ENCODE measurements around the gene PTMS.
"Not testable (repeated sequence)": the region's sequence is repeated elsewhere in the genome, so short reads cannot be mapped to it uniquely, and the experiment has no call there.

PTMS gene, protein sequence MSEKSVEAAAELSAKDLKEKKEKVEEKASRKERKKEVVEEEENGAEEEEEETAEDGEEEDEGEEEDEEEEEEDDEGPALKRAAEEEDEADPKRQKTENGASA

DNA sequence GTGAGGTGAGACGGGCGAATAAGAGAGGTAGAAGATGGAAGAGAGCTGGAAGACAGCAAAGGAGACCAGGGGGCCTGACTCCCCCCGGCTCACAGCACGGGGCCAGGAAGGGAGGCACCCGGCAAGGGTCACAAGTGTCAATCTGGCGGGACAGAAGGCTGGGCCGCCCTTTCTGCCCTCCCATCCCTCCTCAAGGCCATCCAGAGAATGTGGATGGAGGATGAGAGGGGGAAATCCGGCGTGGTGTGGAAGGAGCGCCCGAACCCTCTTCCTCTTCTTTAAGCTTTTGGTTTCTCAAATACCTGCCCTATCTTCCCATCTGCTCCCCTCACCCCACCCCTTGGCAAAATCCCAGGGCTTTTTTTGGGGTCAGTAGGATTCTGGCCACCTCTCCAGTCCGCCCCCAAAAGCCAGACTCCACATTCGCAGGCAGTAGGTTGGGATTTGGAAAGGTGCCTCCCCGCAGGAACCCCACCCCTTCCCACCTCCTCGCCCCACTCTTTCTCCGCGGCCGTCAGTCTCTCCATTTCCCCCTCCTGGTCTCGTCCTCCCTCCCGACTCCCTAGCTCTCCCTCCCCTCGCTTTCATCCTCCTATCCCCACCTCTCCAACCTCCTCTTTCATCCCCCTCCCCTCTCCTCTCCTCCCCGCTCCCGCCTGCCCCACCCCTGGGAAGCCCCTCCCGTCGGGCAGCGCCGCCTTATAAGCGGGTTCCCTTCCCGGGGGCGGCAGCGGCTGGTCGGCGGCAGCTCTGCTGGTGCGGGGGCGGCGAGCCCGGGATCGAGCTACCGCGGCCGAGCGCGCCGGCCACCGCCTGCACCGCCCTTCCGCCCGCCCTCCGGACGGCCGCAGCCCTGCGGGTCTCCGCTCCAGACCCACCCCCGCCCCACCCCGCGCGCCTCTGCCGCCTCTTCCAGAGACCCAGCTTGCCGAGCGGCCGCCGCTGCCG, at the start of gene PTMS:
Gene PTMS, plus strand, starts transcription at position 730 of the 948 bp plus-strand sequence. CDS start 343 bp downstream, outside the sequence.
- FAIRE-seq: no peak

DNA sequence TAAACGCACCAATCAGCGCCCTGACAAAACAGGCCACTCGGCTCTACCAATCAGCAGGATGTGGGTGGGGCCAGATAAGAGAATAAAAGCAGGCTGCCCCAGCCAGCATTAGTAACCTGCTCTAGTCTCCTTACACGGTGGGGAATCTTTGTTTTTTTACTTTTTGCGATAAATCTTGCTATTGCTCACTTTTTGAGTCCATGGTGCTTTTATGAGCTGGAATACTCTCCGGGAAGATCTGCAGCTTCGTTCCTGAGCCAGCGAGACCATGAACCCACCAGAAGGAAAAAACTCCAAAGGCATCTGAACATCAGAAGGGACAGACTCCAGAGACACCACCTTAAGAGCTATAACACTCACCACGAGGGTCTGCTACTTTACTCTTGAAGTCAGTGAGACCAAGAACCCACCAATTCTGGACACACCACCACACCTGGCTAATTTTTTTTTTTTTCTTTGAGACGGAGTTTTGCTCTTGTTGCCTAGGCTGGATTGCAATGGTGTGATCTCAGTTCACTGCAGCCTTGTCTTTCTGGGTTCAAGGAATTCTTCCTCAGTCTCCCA, 49.2 kb upstream of the PTMS start:
- FAIRE-seq: no peak

DNA sequence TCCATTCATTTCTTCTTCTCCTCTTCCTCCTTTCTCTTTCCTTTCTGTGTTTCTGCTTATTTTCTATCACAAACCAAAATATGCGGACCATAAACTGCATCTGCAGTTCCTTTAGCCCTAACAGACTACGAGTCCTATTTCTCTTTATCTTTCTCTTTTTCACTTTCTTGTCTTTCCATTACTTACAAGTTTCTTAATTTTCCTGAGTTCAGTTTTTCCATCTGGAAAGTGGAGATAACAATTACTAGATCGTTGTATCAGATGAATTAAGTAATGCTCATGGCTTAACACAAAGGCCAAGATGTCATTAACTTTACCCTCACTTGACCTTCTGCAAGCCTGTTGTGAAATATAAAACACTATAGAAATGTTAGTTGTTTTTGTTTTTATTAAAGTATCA, 43.3 kb upstream of the PTMS start:
- FAIRE-seq: no peak

DNA sequence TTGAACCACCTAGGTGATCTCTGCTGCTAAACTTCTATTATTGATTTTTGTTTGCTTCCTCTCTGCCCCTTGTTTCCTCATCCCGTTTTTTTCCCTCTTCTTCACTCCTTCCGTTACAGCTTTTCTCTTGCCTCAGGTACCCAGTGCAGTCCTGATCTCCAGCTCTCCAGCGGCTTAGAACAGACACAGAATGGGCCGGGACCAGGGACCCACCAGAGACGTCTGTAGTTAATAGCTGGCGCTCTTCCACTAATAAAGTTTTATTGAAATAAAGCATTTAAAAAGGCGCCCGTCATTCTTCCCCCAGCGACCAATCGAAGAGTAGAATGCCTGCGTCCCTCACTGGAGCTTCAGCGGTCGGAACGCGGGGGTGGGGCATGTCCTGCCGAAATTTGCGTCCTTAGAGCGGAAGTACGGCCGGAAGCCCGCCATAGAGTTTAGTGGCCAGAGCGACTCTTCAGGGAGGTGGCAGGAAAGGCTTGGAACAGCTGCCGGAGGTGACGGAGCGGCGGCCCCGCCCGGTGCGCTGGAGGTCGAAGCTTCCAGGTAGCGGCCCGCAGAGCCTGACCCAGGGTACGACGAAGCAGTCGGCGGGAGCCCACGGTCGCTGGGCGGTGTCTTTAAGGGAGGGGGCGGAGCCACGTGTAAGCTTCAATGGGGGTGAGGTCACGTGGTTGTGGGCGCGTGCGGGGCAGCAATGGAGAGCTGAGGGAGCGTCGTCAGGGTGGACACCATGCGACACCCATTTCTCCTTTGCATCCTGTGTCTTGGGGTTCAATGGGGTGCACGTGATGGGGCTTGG, 42.4 kb upstream of the PTMS start, which contains the start of gene COPS7A:
Gene COPS7A, plus strand, starts transcription at position 440 of the 802 bp plus-strand sequence. CDS start 611 bp downstream, outside the sequence.
- peak; percentile 97 for FAIRE-seq

DNA sequence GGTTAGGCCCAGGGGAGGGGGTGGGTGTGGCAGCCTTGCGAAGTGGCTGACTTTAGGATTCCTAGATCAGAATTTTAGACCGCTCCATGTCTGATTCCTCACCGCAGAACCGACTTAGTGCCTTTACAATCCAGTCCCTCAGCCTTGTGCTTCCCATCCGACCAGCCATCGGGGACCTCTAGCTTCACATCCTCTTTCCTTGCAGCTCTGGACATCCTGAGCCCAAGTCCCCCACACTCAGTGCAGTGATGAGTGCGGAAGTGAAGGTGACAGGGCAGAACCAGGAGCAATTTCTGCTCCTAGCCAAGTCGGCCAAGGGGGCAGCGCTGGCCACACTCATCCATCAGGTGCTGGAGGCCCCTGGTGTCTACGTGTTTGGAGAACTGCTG, 41.8 kb upstream of the PTMS start:
- FAIRE-seq: no peak

DNA sequence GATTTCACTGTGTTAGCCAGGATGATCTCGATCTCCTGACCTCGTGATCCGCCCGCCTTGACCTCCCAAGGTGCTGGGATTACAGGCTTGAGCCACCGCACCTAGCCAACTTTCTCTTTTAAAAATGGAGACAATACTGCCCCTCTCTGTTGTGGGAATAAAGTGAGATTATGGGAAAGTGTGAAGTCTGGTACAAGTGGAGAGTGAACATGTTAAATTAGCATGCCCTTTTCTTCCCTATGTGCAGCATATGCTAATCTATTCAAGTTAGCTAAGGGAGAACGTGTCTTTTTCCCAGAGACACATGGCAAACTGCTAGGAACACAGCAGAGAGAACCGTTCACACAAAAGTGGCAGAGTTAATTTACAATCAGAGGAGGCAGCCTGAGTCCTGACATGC, 40.8 kb upstream of the PTMS start:
- no peak for FAIRE-seq

DNA sequence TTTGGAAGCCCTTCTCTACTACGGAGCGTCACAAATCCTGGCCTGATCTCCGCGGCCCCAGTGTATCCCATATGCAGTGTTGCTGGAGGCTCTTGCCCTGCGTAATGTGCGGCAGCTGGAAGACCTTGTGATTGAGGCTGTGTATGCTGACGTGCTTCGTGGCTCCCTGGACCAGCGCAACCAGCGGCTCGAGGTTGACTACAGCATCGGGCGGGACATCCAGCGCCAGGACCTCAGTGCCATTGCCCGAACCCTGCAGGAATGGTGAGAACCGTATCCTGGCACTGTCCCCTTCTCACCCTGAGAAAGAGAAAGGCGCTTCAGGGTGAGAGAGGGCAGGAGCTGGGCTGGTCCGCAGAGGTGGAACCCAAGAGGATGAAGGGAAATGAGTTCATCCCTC, 37.0 kb upstream of the PTMS start:
- no peak for FAIRE-seq

DNA sequence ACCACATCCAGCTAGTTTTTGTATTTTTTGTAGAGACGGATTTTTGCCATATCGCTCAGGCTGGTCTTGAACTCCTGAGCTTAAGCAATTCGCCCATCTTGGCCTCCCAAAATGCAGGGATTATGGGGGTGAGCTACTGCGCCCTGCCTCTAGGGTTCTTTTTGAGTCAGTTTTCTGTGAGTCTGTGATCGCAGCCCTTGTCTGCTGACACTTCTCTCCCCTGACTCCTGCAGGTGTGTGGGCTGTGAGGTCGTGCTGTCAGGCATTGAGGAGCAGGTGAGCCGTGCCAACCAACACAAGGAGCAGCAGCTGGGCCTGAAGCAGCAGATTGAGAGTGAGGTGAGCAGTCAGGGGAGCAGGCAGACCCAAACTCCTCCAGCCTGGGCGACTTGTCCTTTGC, 36.0 kb upstream of the PTMS start:
- no peak for FAIRE-seq

DNA sequence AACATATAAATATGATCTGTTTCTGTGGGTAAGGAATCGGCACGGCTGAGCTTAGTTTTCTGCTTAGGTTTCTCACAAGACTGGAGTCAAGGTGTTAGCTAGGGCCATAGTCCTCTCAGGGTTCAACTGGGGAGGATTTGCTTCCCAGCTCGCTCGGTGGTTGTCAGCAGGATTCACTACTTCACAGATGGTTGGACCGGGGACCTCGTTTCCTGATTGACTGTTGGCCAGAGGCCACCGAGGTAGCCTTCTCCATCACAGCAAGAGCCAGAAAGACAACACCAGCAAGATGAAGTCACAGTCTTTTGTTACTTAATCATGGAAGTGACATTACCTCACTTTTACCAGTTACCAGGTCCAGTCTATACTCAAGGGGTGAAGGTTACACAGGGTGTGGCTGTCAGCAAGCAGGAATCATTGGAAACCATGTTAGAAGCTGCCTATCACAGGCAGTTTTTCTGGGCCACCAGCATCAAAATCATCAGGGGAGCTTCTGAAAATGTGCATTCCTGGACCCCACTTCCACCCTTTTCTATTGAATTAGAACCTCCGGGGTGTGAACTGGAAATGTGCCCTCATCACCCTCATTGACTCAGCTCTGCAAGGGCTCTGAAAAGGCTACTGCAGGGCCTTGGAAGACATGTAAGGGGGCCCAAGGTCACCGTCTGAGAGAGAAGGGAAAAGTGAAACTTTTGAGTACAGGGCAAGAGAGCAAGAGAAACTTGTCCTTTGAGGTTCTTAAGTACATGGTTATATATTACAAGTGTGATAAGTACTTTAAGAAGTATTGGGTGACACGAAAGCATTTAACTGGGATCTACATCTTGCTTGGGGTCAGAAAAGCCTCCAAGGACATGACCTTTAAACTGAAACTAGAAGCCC, 31.4 kb upstream of the PTMS start:
- no peak for FAIRE-seq

DNA sequence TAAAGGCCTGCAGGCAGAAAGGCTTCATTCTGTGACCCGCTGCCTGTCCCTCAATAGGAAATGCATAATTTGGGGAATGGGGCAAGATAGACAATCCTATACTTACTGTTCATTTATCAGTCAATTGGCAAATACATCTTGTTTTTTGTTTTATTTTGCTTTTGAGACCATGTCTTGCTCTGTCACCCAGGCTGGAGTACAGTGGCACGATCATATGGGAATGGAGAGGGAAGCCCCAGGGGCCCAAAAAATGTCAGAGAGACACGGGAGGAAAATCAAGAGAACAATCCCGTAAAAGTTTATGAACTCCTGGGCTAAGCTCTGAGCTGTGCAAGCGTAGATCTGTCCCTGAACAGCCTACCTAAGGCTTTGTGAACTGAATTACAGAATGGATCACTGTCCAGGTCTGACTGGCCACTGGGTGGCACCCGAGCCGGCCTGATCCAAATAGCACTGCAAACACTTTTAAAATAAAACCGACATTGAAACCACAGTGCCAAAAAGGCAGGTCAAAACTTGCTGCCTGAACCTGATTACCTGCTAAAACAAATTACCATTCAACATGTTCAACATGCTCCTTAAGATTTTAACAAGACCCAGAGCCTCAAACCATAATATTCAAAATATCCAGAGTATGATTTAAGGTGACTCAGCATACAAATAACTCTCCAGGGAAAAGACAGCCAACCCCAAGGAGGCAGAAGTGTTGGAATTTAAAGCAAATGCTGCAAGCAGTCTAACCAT, 30.5 kb upstream of the PTMS start:
- peak; percentile 50 for FAIRE-seq

DNA sequence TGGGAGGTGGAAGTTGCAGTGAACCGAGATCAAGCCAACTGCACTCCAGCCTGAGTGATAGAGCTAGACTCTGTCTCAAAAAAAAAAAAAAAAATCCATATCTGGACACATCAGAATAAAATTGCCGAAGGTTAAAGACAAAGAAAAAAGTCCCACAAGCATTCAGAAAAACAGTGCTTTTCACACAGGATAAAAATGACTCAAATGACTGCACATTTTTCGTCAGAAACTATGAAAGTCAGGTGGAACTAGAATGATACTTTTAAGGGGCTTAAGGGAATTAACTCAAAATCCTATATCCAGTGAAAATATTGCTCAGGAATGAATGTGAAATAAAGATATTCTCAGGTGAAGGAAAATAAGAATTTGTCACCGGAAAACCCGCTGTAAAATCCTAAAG, 29.4 kb upstream of the PTMS start:
- FAIRE-seq: no peak

DNA sequence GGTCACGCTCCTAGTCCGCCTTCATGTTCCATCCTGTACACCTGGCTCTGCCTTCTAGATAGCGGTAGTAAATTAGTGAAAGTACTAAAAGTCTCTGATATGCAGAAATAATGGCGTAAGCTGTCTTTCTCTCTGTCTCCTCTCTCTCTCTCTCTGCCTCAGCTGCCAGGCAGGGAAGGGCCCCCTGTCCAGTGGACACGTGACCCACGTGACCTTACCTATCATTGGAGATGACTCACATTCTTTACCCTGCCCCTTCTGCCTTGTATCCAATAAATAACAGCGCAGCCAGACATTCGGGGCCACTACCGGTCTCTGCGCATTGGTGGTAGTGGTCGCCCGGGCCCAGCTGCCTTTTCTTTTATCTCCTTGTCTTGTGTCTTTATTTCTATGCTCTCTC, 24.1 kb upstream of the PTMS start:
- FAIRE-seq: not testable (repeated sequence)

DNA sequence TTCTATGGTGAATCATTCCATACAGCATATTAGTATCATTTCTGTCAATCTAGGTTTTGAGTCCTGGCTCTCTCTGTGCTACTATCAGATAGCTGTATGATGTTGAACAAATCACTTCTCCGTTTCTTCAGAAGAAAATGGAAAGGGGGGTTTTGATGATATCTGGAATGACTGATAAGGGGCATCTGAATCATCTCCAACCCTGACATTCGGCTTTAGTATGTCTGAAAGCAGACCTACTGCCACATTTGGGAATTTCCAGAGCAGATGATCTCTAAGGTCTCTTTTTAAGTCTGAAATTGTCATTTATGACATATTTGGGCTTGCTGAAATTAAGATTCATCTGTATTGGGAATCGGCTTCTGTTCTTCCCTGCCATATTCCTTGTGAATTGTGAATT, 23.3 kb upstream of the PTMS start:
- FAIRE-seq: no peak

DNA sequence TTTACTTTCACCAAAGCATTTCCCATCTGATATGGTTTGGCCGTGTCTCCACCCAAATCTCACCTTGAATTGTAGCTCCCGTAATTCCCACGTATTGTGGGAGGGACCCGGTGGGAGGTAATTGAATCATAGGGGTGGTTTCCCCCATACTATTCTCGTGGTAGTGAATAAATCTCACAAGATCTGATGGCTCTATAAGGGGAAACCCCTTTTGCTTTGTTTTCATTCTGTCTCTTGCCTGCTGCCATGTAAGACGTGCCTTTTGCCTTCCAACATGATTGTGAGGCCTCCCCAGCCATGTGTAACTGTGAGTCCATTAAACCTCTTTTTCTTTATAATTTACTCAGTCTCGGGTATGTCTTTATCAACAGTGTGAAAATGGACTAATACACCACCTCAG, 22.9 kb upstream of the PTMS start:
- not testable (repeated sequence) for FAIRE-seq

DNA sequence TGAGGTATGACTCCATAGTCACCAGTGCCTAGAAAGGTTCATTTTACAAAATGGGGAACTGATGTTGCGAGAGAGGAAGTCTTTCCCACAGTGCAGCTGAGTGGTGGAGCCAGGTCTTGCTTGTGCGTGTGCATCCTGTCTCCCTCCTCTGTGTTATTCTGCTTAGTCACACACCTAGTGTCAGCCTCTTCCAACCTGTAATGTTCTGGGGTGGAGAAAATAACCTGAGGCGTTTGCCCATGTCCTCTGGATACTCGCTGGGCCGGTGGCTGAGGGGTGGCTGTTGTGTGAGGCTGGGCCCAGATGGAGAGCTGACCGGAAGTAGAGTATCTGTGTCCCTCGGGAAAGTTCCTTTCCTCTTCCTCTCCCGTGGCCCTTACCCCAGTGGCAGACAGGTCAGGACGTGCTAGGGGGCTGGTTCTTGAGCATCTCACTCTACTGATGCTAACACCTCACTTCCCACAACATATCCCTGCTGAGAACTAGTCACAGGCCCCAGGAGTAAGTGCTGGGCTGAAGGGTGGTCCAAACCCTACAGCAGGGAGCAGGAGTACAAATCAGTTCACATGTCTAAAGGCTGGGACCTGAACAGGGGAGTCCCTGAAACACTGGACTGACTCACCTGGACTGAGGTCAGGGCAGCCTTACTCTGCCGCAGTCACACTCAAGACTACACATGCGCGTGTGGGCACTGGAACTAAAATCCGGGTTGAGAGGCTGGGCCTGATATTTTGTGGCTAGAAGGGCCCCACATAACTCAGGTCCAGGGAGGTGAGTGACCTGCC, 20.2 kb upstream of the PTMS start:
- no peak for FAIRE-seq

DNA sequence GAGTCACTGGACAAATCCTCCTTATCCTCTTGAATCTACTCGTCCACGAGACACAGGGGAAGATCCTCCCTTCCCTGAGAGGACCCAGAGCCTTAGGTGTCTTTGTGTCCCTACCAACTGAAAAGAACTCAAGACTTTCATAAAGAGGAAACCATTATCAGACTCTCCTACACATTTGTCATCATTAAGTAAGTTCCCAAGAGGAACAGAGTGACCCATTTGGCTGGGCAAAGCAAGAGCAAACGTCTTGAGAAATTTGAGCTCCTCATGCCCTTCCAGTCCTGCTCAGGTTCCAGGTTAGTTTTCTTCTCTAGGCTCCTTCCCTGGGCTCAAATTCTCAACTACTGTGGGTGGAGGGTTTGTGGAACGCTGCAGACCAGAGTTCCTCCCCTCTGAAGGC, 18.9 kb upstream of the PTMS start:
- FAIRE-seq: no peak

DNA sequence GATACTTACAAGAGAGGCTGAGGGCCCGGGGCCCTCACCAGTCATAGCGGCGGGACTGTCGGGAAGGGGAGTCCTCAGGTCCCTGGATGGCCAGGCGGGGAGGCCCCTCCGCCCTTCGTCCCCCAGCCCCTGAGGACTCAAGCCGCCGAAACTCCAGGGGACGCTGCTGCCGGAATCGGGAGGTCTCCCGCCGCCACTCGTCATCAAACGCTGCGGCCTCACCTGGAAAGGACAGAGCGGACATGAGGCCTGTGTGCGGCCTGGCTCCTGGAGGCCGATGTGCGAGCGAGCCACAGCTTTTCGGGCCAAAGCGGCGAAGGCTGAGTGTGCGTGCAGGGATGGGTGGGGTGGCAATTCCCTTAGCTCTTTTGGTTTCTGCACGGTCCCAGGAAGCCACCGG, 17.4 kb upstream of the PTMS start:
- no peak for FAIRE-seq

DNA sequence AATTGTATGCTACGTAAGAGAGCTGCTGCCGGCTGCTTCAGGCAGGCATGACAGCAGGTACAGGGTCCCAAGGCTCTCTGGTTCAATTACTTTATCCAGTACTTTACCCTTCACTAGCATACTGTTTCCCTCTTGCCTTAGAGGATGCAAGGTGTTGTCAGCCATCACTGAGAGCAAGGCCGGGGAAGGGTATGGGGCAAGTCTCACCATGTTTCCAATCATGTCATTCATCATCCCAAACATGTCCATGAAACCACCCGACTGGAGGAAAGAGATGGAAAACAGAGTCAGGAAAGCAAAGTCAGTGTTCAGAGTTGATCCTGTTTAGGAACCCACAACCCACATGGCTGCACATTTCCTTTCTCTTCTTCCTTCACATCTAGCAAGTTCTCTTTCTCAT, 15.7 kb upstream of the PTMS start:
- FAIRE-seq: no peak

DNA sequence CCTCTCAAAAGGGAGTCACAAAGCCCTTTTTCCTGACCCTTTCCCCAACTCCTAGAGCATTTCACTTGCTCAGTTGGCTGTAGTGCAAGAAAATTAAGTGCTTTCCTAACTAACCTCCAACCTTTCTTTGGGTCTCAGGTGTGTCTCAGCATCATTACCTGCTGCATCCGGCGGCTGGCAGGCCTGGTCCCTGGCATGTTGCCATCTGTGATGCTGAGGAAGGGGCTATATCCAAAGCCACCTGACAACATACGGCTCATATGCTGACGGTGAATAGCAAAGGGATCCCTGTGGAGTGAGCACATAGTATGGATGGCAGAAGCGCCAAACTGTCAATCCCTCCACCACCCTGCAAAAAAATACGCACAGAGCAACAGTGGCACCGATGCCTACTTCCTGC, 14.4 kb upstream of the PTMS start:
- FAIRE-seq: no peak

DNA sequence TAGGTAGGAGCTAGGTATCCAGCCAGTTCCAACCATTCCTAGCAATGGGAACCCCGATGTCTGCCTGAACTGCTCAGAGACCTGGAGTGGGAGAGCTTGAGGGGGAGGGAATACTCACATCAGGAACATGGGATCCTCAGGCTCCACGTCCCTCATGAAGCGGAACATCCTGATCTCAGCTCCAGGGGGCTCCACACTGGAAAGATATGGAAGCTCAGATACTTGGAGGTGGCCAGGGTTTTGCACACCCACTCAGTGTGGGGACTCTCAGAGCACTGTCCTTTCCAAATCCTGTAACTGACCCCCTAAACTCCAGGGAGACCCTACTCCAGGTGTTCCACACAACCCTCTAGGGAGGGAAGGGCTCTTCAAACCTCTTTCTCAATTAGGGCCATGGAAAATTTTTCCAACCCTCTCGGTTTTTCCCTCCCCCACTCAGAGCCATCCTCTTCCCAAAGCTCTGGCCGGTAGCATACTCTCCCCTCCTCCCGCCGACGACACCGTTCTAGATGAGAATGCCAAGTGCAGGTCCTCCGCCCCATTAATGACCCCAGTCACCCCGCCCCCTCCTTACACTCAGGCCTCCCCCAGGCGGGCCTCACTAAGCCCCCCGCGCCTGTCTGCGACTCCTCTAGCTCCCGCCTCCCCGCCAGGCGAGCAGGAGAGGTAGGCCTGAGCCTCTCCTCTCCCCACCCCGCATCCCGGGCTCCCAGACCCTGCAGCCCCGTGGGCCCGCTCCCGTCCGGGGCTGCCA, 13.8 kb upstream of the PTMS start:
- no peak for FAIRE-seq

Data from TTC549 (cell line).